ENCODE data around the gene MICAL2. TPM values are rescaled to one million over a fixed set of nuclear protein-coding genes. Genes with fewer than 3 reads are reported as not detected.
A peak's percentile ranks its signal among the peaks of the same experiment; 100 is the strongest.

The MICAL2 gene
- total and polyA plus RNA-seq, 2 of the 13 experiments (the other 11 are each of a cell fraction or from before 2014, with no cell fraction given), result 0.78 to 1.1 TPM

DNA sequence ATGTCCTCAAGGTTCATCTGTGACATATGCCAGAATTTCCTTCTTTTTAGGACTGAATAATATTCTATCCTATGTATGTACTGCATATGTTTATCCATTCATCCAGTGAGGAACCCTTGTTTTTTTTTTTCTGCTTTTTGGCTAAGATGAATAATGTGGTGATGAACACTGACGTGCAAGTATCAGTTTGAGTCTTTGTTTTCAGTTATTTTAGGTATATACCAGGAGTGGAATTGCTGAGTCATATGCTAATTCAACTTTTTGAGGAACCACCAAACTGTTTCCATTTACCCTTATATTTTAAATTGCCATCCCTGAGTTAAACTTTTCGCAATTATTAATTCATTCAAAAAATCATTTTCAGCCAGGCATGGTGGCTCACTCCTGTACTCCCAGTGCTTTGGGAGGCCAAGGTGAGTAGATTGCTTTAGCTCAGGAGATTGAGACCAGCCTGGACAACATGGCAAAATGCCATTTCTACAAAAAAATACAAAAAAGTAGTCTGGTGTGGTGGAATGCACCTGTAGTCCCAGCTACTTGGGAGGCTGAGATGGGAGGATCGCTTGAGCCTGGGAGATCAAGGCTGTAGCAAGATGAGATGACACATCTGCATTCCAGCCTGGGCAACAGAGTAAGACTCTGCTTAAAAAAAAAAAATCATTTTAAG lies 64.2 kb downstream of the MICAL2 start:
- DNase-seq (ENCODE audit: low spot score) (no peak), FAIRE-seq (no peak), ATAC-seq (no peak)
- intact Hi-C loops (cut with micrococcal nuclease; ENCODE audit: unreplicated experiment) (no loop called here), in situ Hi-C loops (cut with HindIII; ENCODE audit: extremely low pct_ligation_motif_present, low pct_unique_long_range_greater_than_20kb) (no loop called here)
- no peak overlapping the region for H3K4me3 ChIP-seq (replicated peaks in 1 of 3; ENCODE audit: insufficient read depth in 1 of 3, low read depth in 2 of 3, low read length in 3 of 3)
- CTCF ChIA-PET (ENCODE audit: low intra/inter-chr PET ratio, low total read pairs), result no interaction called here
- no peak overlapping the region for H3K4me2 ChIP-seq (ENCODE audit: low read depth, low read length)
- no peak overlapping the region for H3K27ac ChIP-seq (ENCODE audit: extremely low read length, insufficient read depth, low read length)
- no peaks in the 10 kb centered on the region for H3K9me3 ChIP-seq (ENCODE audit: low read length)
- no peak overlapping the region for H3K9ac ChIP-seq (ENCODE audit: insufficient read depth, low read depth, low read length)
- no peak for TF ChIP-seq RARG (CRISPR knock-in tag; IDR thresholded peaks at IDR 0.05; ENCODE audit: low read depth)
- TF ChIP-seq NFE2L2 (IDR thresholded peaks at IDR 0.05; ENCODE audit: low read length), result peak; percentile 62
- TF ChIP-seq SOX13 (IDR thresholded peaks at IDR 0.05), result no peak
- TF ChIP-seq SOX13 (CRISPR knock-in tag; conservative IDR thresholded peaks at IDR 0.05 in 1 of 2, IDR thresholded peaks at IDR 0.05 in 1 of 2), result no peak
- no peak for TF ChIP-seq SRY (CRISPR knock-in tag; IDR thresholded peaks at IDR 0.05)
- 93% methylated on average over 3 of the region's 3 CpGs for WGBS (ENCODE audit: low lambda C conversion rate)
- no TSS peak for BruUV-seq (replicated peaks)
- POLR2A ChIA-PET, result no interaction called here
- H4K20me1 ChIP-seq (ENCODE audit: insufficient read depth, low read length), result no peaks in the 10 kb centered on the region
- H3K4me1 ChIP-seq (ENCODE audit: insufficient read depth, low read length), result no peaks in the 10 kb centered on the region
- no peaks in the 10 kb centered on the region for H3K27me3 ChIP-seq (ENCODE audit: control insufficient read depth in 1 of 2, insufficient read depth in 2 of 2, low read length in 2 of 2)
- no peaks in the 10 kb centered on the region for H3K36me3 ChIP-seq (replicated peaks in 1 of 2; ENCODE audit: control insufficient read depth in 1 of 2, insufficient read depth in 2 of 2, low read length in 2 of 2)
- no peak overlapping the region for H2AFZ ChIP-seq (ENCODE audit: low read length)
- no peaks in the 10 kb centered on the region for H3K79me2 ChIP-seq (ENCODE audit: insufficient read depth, low read length)

GRCh38 chr11:12175694-12176241 lies 65.4 kb downstream of the MICAL2 start:
- WGBS (ENCODE audit: low lambda C conversion rate), result 26% methylated on average over 4 of the region's 4 CpGs
- H3K36me3 ChIP-seq (replicated peaks in 1 of 2; ENCODE audit: control insufficient read depth in 1 of 2, insufficient read depth in 2 of 2, low read length in 2 of 2), result no peaks in the 10 kb centered on the region
- H3K79me2 ChIP-seq (ENCODE audit: insufficient read depth, low read length), result no peaks in the 10 kb centered on the region
- no peaks in the 10 kb centered on the region for H3K4me1 ChIP-seq (ENCODE audit: insufficient read depth, low read length)
- in situ Hi-C loops (cut with HindIII; ENCODE audit: extremely low pct_ligation_motif_present, low pct_unique_long_range_greater_than_20kb) (no loop called here), intact Hi-C loops (cut with micrococcal nuclease; ENCODE audit: unreplicated experiment) (no loop called here)
- no peak overlapping the region for H3K9ac ChIP-seq (ENCODE audit: insufficient read depth, low read depth, low read length)
- BruUV-seq (replicated peaks), result no TSS peak
- no peaks in the 10 kb centered on the region for H3K9me3 ChIP-seq (ENCODE audit: low read length)
- no peak overlapping the region for H3K27ac ChIP-seq (ENCODE audit: extremely low read length, insufficient read depth, low read length)
- ChIA-PET POLR2A (no interaction called here), CTCF (ENCODE audit: low intra/inter-chr PET ratio, low total read pairs) (no interaction called here)
- no peaks in the 10 kb centered on the region for H4K20me1 ChIP-seq (ENCODE audit: insufficient read depth, low read length)
- H3K4me2 ChIP-seq (ENCODE audit: low read depth, low read length), result no peak overlapping the region
- FAIRE-seq (no peak), DNase-seq (ENCODE audit: low spot score) (no peak), ATAC-seq (no peak)
- TF ChIP-seq NFYB (CRISPR knock-in tag; IDR thresholded peaks at IDR 0.05), result no peak
- H3K4me3 ChIP-seq (replicated peaks in 1 of 3; ENCODE audit: insufficient read depth in 1 of 3, low read depth in 2 of 3, low read length in 3 of 3), result no peak overlapping the region
- no peak overlapping the region for H2AFZ ChIP-seq (ENCODE audit: low read length)
- H3K27me3 ChIP-seq (ENCODE audit: control insufficient read depth in 1 of 2, insufficient read depth in 2 of 2, low read length in 2 of 2), result no peaks in the 10 kb centered on the region
